ENCODE results near the gene CABP1. TPM values are rescaled to one million over a fixed set of nuclear protein-coding genes. Genes with fewer than 3 reads are reported as not detected.

Gene CABP1
- total RNA-seq, 2 donors from 2014 or later, result 3.0 TPM; not detected in 1

GRCh38 chr12:120678572-120678971, 38.1 kb downstream of the CABP1 start:
- ATAC-seq (peak; percentile 21 to 40), DNase-seq (ENCODE audit: low spot score in 2 of 2) (no peak)
- Mint-ChIP-seq H3K27ac (no peak overlapping the region), H3K9me3 (no peaks in the 10 kb centered on the region), H3K36me3 (no peaks in the 10 kb centered on the region)

- H3K36me3 Mint-ChIP-seq, result no peaks in the 10 kb centered on the region
- ATAC-seq (no peak), DNase-seq (ENCODE audit: low spot score in 2 of 2) (no peak)
- no peaks in the 10 kb centered on the region for H3K9me3 Mint-ChIP-seq
- H3K27ac Mint-ChIP-seq, result peak overlapping the region in 1 of 2 donors; percentile 69
These were observed 39.8 kb downstream of the CABP1 start for GRCh38 chr12:120680165-120680738.

- ATAC-seq (peak in 1 of 2 donors; percentile 9), DNase-seq (ENCODE audit: low spot score in 2 of 2) (no peak)
- no peaks in the 10 kb centered on the region for H3K9me3 Mint-ChIP-seq
- H3K36me3 Mint-ChIP-seq, result peaks cover 9 to 13% of the 10 kb centered on the region in 2 donors
- peak overlapping the region in 1 of 2 donors; percentile 56 for H3K27ac Mint-ChIP-seq
These were observed 44.1 kb downstream of the CABP1 start for GRCh38 chr12:120684523-120684932.

- H3K27ac Mint-ChIP-seq, result peak overlapping the region in 1 of 2 donors; percentile 56
- H3K9me3 Mint-ChIP-seq, result no peaks in the 10 kb centered on the region
- H3K36me3 Mint-ChIP-seq, result peaks cover 9 to 13% of the 10 kb centered on the region in 2 donors
- DNase-seq (ENCODE audit: low spot score in 2 of 2) (no peak), ATAC-seq (no peak)
These were observed 45.1 kb downstream of the CABP1 start for GRCh38 chr12:120685522-120685921.

GRCh38 chr12:120686151-120686689, 45.8 kb downstream of the CABP1 start:
- DNase-seq (ENCODE audit: low spot score in 2 of 2) (peak; percentile 95 to 99), ATAC-seq (peak; percentile 84 to 87)
- peak overlapping the region; percentile 92 to 95 for H3K27ac Mint-ChIP-seq
- no peaks in the 10 kb centered on the region for H3K9me3 Mint-ChIP-seq
- H3K36me3 Mint-ChIP-seq, result peaks cover 9 to 18% of the 10 kb centered on the region in 2 donors

GRCh38 chr12:120686690-120687577, 46.5 kb downstream of the CABP1 start, which contains the start of gene MLEC:
Gene MLEC (plus strand): TSS chr12:120687149. CDS start chr12:120687297, 148 bp downstream.
- peak; percentile 84 to 85 for ATAC-seq
- Mint-ChIP-seq H3K36me3 (peaks cover 9 to 19% of the 10 kb centered on the region in 2 donors), H3K27ac (peak within 1 kb of the TSS; percentile 92 to 95), H3K9me3 (no peaks in the 10 kb centered on the region)
- DNase-seq (ENCODE audit: low spot score in 2 of 2), result peak; percentile 98 to 99

- ATAC-seq, result no peak
- peak overlapping the region; percentile 59 to 89 for H3K27ac Mint-ChIP-seq
- H3K9me3 Mint-ChIP-seq, result no peaks in the 10 kb centered on the region
- peaks cover 9 to 25% of the 10 kb centered on the region in 2 donors for H3K36me3 Mint-ChIP-seq
- DNase-seq (ENCODE audit: low spot score in 2 of 2), result peak; percentile 27 to 59
These were observed 47.3 kb downstream of the CABP1 start for GRCh38 chr12:120687578-120688289.

- peak overlapping the region; percentile 59 to 89 for H3K27ac Mint-ChIP-seq
- ATAC-seq, result no peak
- no peak for DNase-seq (ENCODE audit: low spot score in 2 of 2)
- H3K36me3 Mint-ChIP-seq, result peaks cover 9 to 25% of the 10 kb centered on the region in 2 donors
- H3K9me3 Mint-ChIP-seq, result no peaks in the 10 kb centered on the region
These were observed 48.2 kb downstream of the CABP1 start for GRCh38 chr12:120688527-120689071.

- Mint-ChIP-seq H3K36me3 (peaks cover 9 to 25% of the 10 kb centered on the region in 2 donors), H3K27ac (no peak overlapping the region), H3K9me3 (no peaks in the 10 kb centered on the region)
- DNase-seq (ENCODE audit: low spot score in 2 of 2) (no peak), ATAC-seq (no peak)
These were observed 49.1 kb downstream of the CABP1 start for GRCh38 chr12:120689397-120690082.

GRCh38 chr12:120690083-120690450, 49.6 kb downstream of the CABP1 start:
- Mint-ChIP-seq H3K27ac (no peak overlapping the region), H3K9me3 (no peaks in the 10 kb centered on the region), H3K36me3 (peaks cover 9 to 25% of the 10 kb centered on the region in 2 donors)
- ATAC-seq (no peak), DNase-seq (ENCODE audit: low spot score in 2 of 2) (no peak)

- no peak for DNase-seq (ENCODE audit: low spot score in 2 of 2)
- no peak for ATAC-seq
- H3K9me3 Mint-ChIP-seq, result no peaks in the 10 kb centered on the region
- H3K27ac Mint-ChIP-seq, result no peak overlapping the region
- H3K36me3 Mint-ChIP-seq, result peaks cover 9 to 25% of the 10 kb centered on the region in 2 donors
These were observed 50.6 kb downstream of the CABP1 start for GRCh38 chr12:120690978-120691377.

- H3K9me3 Mint-ChIP-seq, result no peaks in the 10 kb centered on the region
- DNase-seq (ENCODE audit: low spot score in 2 of 2), result no peak
- peak overlapping the region; percentile 50 to 72 for H3K27ac Mint-ChIP-seq
- ATAC-seq, result no peak
- H3K36me3 Mint-ChIP-seq, result peaks cover 9 to 34% of the 10 kb centered on the region in 2 donors
These were observed 52.2 kb downstream of the CABP1 start for GRCh38 chr12:120692524-120693033.

GRCh38 chr12:120693848-120694247, 53.4 kb downstream of the CABP1 start:
- DNase-seq (ENCODE audit: low spot score in 2 of 2) (no peak), ATAC-seq (no peak)
- H3K9me3 Mint-ChIP-seq, result no peaks in the 10 kb centered on the region
- no peak overlapping the region for H3K27ac Mint-ChIP-seq
- peaks cover 0 to 22% of the 10 kb centered on the region in 2 donors for H3K36me3 Mint-ChIP-seq

GRCh38 chr12:120696626-120697025, 56.2 kb downstream of the CABP1 start:
- H3K9me3 Mint-ChIP-seq, result no peaks in the 10 kb centered on the region
- DNase-seq (ENCODE audit: low spot score in 2 of 2) (no peak), ATAC-seq (no peak)
- H3K27ac Mint-ChIP-seq, result no peak overlapping the region
- peaks cover 0 to 16% of the 10 kb centered on the region in 2 donors for H3K36me3 Mint-ChIP-seq

GRCh38 chr12:120697344-120697743, 56.9 kb downstream of the CABP1 start:
- Mint-ChIP-seq H3K27ac (peak overlapping the region in 1 of 2 donors; percentile 25), H3K36me3 (peaks cover 4 to 14% of the 10 kb centered on the region in 2 donors), H3K9me3 (no peaks in the 10 kb centered on the region)
- DNase-seq (ENCODE audit: low spot score in 2 of 2), result no peak
- ATAC-seq, result no peak

- Mint-ChIP-seq H3K27ac (peak overlapping the region in 1 of 2 donors; percentile 88), H3K36me3 (peaks cover 4 to 10% of the 10 kb centered on the region in 2 donors), H3K9me3 (no peaks in the 10 kb centered on the region)
- no peak for ATAC-seq
- no peak for DNase-seq (ENCODE audit: low spot score in 2 of 2)
These were observed 58.2 kb downstream of the CABP1 start for GRCh38 chr12:120698665-120699064.

Measured in activated naive CD4-positive, alpha-beta T cell treated with anti-CD3 and anti-CD28 coated beads, Interleukin-2, amount 50 U/mL, for 72 hours (primary cell).